ENCODE data around the gene NOPCHAP1.

- TF ChIP-seq, protein P1, sequence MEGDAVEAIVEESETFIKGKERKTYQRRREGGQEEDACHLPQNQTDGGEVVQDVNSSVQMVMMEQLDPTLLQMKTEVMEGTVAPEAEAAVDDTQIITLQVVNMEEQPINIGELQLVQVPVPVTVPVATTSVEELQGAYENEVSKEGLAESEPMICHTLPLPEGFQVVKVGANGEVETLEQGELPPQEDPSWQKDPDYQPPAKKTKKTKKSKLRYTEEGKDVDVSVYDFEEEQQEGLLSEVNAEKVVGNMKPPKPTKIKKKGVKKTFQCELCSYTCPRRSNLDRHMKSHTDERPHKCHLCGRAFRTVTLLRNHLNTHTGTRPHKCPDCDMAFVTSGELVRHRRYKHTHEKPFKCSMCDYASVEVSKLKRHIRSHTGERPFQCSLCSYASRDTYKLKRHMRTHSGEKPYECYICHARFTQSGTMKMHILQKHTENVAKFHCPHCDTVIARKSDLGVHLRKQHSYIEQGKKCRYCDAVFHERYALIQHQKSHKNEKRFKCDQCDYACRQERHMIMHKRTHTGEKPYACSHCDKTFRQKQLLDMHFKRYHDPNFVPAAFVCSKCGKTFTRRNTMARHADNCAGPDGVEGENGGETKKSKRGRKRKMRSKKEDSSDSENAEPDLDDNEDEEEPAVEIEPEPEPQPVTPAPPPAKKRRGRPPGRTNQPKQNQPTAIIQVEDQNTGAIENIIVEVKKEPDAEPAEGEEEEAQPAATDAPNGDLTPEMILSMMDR (IDR thresholded peaks at IDR 0.05): no peak
- TF ChIP-seq EZH2 (IDR thresholded peaks at IDR 0.05; ENCODE audit: borderline replicate concordance, insufficient read depth, low read depth, low read length, poor library complexity, severe bottlenecking): no peak
These were observed 12.6 kb downstream of the NOPCHAP1 start for GRCh38 chr12:104998423-104999346.

Data from B cell (primary cell).